ENCODE measurements around the gene ZNF112. TPM values are rescaled to one million over a fixed set of nuclear protein-coding genes. Genes with fewer than 3 reads are reported as not detected.

Gene ZNF112
- total RNA-seq, 1 experiment from 2014 or later, result 8.2 TPM

- POLR2A ChIA-PET (ENCODE audit: low non-redundant PET), result no interaction called here
- no peaks in the 10 kb centered on the region for H3K27me3 ChIP-seq (replicated peaks; ENCODE audit: insufficient read depth, low read depth, low read length, poor library complexity)
- H3K9me3 ChIP-seq (ENCODE audit: low read depth, low read length, poor library complexity, severe bottlenecking), result no peaks in the 10 kb centered on the region
- no peak overlapping the region for H3K27ac ChIP-seq (ENCODE audit: low read depth, low read length, poor library complexity, severe bottlenecking)
- peaks cover 7% of the 10 kb centered on the region for H3K4me1 ChIP-seq (ENCODE audit: insufficient read depth, low read length, poor library complexity, severe bottlenecking)
- TF ChIP-seq CTCF (conservative IDR thresholded peaks at IDR 0.05; ENCODE audit: low read depth, low read length) (no peak), EZH2 (IDR thresholded peaks at IDR 0.05; ENCODE audit: borderline replicate concordance, low read depth, low read length, poor library complexity, severe bottlenecking) (no peak)
- peaks cover 27% of the 10 kb centered on the region for H3K36me3 ChIP-seq (ENCODE audit: insufficient read depth, low read length, poor library complexity, severe bottlenecking)
- intact Hi-C loops (cut with micrococcal nuclease; ENCODE audit: unreplicated experiment), result no loop called here
- BruUV-seq (replicated peaks), result no TSS peak
- no peak for DNase-seq (ENCODE audit: low spot score)
- CTCF ChIA-PET, result no interaction called here
- H3K4me3 ChIP-seq (ENCODE audit: low read depth, low read length, poor library complexity, severe bottlenecking), result peak overlapping the region; percentile 67
Observed at GRCh38 chr19:44303320-44303719, 53.2 kb downstream of the ZNF112 start.

DNA sequence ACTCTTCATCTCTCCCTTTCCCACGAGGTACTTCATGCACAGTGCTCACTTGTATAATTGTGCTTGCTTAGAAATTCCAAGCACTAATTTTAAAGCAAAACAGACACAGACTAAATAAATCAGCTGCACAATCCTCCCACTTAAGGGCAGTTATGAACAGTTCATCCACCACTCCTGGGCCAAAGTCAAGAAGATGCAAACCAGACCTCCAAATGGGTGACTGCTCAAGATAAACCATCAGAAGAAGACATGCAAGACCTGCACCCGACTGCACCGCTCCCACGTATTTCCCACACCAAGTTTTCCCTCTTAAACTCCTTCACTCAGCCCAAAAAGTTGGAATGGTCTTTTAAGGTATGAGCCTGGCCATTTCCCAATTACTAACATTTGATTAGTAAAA, 71.5 kb downstream of the ZNF112 start:
- intact Hi-C loops (cut with micrococcal nuclease; ENCODE audit: unreplicated experiment), result no loop called here
- DNase-seq (ENCODE audit: low spot score), result no peak
- Histone ChIP-seq H3K4me1 (ENCODE audit: insufficient read depth, low read length, poor library complexity, severe bottlenecking) (no peaks in the 10 kb centered on the region), H3K9me3 (ENCODE audit: low read depth, low read length, poor library complexity, severe bottlenecking) (peaks cover 16% of the 10 kb centered on the region), H3K27me3 (replicated peaks; ENCODE audit: insufficient read depth, low read depth, low read length, poor library complexity) (no peaks in the 10 kb centered on the region), H3K27ac (ENCODE audit: low read depth, low read length, poor library complexity, severe bottlenecking) (no peak overlapping the region), H3K36me3 (ENCODE audit: insufficient read depth, low read length, poor library complexity, severe bottlenecking) (peaks cover 23% of the 10 kb centered on the region), H3K4me3 (ENCODE audit: low read depth, low read length, poor library complexity, severe bottlenecking) (no peak overlapping the region)
- ChIA-PET POLR2A (ENCODE audit: low non-redundant PET) (no interaction called here), CTCF (no interaction called here)
- BruUV-seq (replicated peaks), result no TSS peak
- TF ChIP-seq CTCF (conservative IDR thresholded peaks at IDR 0.05; ENCODE audit: low read depth, low read length) (no peak), EZH2 (IDR thresholded peaks at IDR 0.05; ENCODE audit: borderline replicate concordance, low read depth, low read length, poor library complexity, severe bottlenecking) (no peak)

DNA sequence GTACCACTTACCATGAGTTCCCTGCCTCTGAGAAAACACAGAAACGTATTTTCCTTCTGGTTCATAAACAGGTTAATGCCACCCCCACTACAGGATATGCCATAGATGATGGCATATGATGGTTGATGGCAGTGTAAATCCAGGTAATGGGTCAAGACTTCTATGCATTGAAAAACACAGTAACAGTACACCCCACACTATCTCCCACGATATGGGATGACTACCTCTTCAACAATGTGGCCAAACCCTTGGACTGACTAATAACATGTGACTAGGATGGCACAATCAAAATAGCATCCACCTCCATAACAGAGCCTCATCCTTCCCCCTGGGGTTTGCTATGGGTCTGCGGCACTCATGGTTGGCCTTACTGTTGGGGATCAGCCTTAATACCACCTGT, 73.6 kb downstream of the ZNF112 start:
- no TSS peak for BruUV-seq (replicated peaks)
- Histone ChIP-seq H3K4me3 (ENCODE audit: low read depth, low read length, poor library complexity, severe bottlenecking) (no peak overlapping the region), H3K4me1 (ENCODE audit: insufficient read depth, low read length, poor library complexity, severe bottlenecking) (no peaks in the 10 kb centered on the region), H3K9me3 (ENCODE audit: low read depth, low read length, poor library complexity, severe bottlenecking) (peaks cover 6% of the 10 kb centered on the region), H3K27me3 (replicated peaks; ENCODE audit: insufficient read depth, low read depth, low read length, poor library complexity) (no peaks in the 10 kb centered on the region), H3K36me3 (ENCODE audit: insufficient read depth, low read length, poor library complexity, severe bottlenecking) (peaks cover 9% of the 10 kb centered on the region), H3K27ac (ENCODE audit: low read depth, low read length, poor library complexity, severe bottlenecking) (no peak overlapping the region)
- CTCF ChIA-PET, result no interaction called here
- intact Hi-C loops (cut with micrococcal nuclease; ENCODE audit: unreplicated experiment), result no loop called here
- TF ChIP-seq EZH2 (IDR thresholded peaks at IDR 0.05; ENCODE audit: borderline replicate concordance, low read depth, low read length, poor library complexity, severe bottlenecking) (no peak), CTCF (conservative IDR thresholded peaks at IDR 0.05; ENCODE audit: low read depth, low read length) (no peak)
- no peak for DNase-seq (ENCODE audit: low spot score)
- POLR2A ChIA-PET (ENCODE audit: low non-redundant PET), result no interaction called here
